Kidney (tissue), 14 donors: ENCODE results near the gene KMT2C. TPM values are rescaled to one million over a fixed set of nuclear protein-coding genes. Genes with fewer than 3 reads are reported as not detected.

Experiments
- DNase-seq, 5 donors: peaks; one replicate each; pipeline ENCODE4 v3.0.0-alpha.2; 2013 to 2020
- FAIRE-seq: peaks from 2 replicates; lab custom pipeline; 2012; peaks lifted over from hg19 to GRCh38; lab: Jason Lieb, UNC
- H3K27ac ChIP-seq, 2 donors: one replicate each; pipeline ENCODE4 v1.7.0; 2013; ENCODE audit warnings: low read depth in 2 of 2, low read length in 2 of 2, inconsistent platforms in 1 of 2
- H3K27me3 ChIP-seq: one replicate; pipeline ENCODE4 v1.7.1; 2013; ENCODE audit warnings: low read length, inconsistent platforms; ENCODE audit not compliant: control insufficient read depth, insufficient read depth
- H3K36me3 ChIP-seq, 3 donors: one replicate each; pipeline versions ENCODE4 v1.7.0 to v1.7.1; 2013; ENCODE audit warnings: low read length in 3 of 3, control low read depth in 1 of 3, inconsistent platforms in 1 of 3; ENCODE audit not compliant: insufficient read depth in 3 of 3, control insufficient read depth in 2 of 3
- H3K4me1 ChIP-seq, 3 donors: one replicate each; pipeline versions ENCODE4 v1.7.0 to v1.7.1; 2013; ENCODE audit warnings: low read length in 3 of 3, inconsistent platforms in 1 of 3, low read depth in 1 of 3; ENCODE audit not compliant: control insufficient read depth in 2 of 3, insufficient read depth in 2 of 3
- H3K4me3 ChIP-seq, 3 donors: one replicate each; pipeline versions ENCODE4 v1.7.0 to v1.8.1; 2013; ENCODE audit warnings: low read length in 3 of 3, control low read depth in 1 of 3, inconsistent platforms in 1 of 3
- H3K9ac ChIP-seq, 3 donors: one replicate each; pipeline versions ENCODE4 v1.7.0 to v1.7.1; 2013; ENCODE audit warnings: low read length in 3 of 3, control low read depth in 1 of 3, inconsistent platforms in 1 of 3
- H3K9me3 ChIP-seq, 3 donors: one replicate each; pipeline versions ENCODE4 v1.7.0 to v1.7.1; 2013; ENCODE audit warnings: low read length in 3 of 3, control low read depth in 1 of 3, inconsistent platforms in 1 of 3; ENCODE audit not compliant: control insufficient read depth in 2 of 3, insufficient read depth in 1 of 3
- intact Hi-C: fragments of 100-400 bp; cut with DNase I; formaldehyde crosslinking; loops from one replicate; pipeline ENCODE4 v1.11.1; 2022
- polyA plus RNA-seq: library from polyadenylated mRNA; stranded (reverse); fragments of 350-450 nt; fragmentation: Illumina TruSeq; extraction: RNeasy Lipid Tissue Mini Kit (QIAGEN cat#74804); gene quantifications from one replicate; pipeline ENCODE4 v1.2.3, GENCODE V29; 2014; ENCODE audit warnings: low read depth, low replicate concordance; ENCODE audit not compliant: insufficient read depth
- total RNA-seq: library from RNA; stranded (reverse); fragmentation: NEBNext Ultra II Directional; extraction: Animal tissue kit (Norgen Biotek cat#: 25700); gene quantifications from one replicate; pipeline ENCODE4 v1.2.1, GENCODE V29; 2021
- TF ChIP-seq, protein P1 (sequence below): IDR thresholded peaks from 3 replicates; pipeline ENCODE4 v1.5.1; 2012; ENCODE audit warnings: mild to moderate bottlenecking, moderate library complexity, borderline replicate concordance; ENCODE audit not compliant: insufficient read depth; ENCODE audit errors: extremely low read depth
- donor health status: control.
- donor health status: control.
- donor health status: control.
- donor health status: control.
- donor health status: control.
- donor health status: DM: yes; HTN: yes; CAD: no.
- donor health status: Normal renal cell carcinoma (clear cell type).

Gene KMT2C
- total and polyA plus RNA-seq, 2 donors from 2014 or later, result 4.8 to 102 TPM

DNA sequence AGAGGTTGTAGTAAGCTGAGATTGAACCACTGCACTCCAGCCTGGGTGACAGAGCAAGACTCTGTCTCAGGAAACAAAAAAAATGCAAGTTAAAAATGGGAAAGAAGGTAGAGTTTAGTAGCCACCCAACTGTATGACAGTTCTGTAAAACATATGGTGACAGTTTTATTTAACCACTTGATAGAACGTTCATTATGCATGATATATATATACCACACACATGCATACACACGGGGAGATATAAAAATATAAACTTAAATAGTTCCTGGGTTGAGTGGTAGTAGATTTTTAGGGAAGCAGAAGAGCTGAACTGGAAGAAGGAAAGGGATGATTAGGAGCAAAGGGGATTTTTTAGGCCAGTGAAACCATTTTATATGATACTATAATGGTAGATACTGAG is 120.0 kb downstream of the KMT2C start:
- Histone ChIP-seq H3K9me3 (no peaks in the 10 kb centered on the region), H3K9ac (no peak overlapping the region), H3K27me3 (no peaks in the 10 kb centered on the region), H3K36me3 (no peaks in the 10 kb centered on the region), H3K27ac (no peak overlapping the region), H3K4me3 (no peak overlapping the region), H3K4me1 (peaks cover 0 to 3% (median 0%) of the 10 kb centered on the region in 3 donors)
- DNase-seq (no peak), FAIRE-seq (no peak)
- TF ChIP-seq, protein P1, sequence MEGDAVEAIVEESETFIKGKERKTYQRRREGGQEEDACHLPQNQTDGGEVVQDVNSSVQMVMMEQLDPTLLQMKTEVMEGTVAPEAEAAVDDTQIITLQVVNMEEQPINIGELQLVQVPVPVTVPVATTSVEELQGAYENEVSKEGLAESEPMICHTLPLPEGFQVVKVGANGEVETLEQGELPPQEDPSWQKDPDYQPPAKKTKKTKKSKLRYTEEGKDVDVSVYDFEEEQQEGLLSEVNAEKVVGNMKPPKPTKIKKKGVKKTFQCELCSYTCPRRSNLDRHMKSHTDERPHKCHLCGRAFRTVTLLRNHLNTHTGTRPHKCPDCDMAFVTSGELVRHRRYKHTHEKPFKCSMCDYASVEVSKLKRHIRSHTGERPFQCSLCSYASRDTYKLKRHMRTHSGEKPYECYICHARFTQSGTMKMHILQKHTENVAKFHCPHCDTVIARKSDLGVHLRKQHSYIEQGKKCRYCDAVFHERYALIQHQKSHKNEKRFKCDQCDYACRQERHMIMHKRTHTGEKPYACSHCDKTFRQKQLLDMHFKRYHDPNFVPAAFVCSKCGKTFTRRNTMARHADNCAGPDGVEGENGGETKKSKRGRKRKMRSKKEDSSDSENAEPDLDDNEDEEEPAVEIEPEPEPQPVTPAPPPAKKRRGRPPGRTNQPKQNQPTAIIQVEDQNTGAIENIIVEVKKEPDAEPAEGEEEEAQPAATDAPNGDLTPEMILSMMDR, result no peak
- intact Hi-C loops, result no loop called here

DNA sequence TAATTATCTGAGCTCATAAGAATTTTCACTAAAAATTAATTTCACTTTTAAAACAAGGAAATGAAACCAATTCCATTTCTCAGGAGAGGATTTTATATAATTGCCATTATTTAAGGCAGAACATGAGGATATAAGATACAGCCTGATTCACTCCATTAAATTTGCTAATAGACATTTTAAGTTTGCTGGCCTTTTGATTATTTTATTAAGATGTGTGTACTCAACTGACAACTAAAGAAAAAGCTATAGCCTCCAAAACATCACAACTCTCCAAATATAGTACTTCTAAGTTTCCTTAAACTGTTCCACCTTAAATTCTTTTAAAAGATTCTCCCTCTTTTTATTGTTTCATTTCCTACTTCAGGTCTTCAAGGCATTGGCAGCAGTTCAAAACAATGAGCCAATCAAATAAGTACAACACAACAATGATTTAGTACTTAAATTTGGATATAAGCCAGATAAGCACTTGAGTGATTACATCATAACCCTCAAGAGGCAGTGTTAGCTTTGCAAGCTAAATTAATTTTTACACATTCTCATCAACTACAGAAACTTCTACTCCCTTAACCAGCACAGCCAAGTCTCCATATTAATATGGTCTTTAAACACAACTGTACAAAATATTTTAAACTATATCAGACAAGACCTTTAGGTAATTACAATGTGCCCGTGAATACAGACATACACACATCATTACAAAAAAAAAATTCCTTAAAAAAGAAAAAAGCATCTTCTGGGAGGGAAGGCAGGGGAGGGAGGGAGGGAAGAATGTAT is 121.8 kb downstream of the KMT2C start:
- H3K9ac ChIP-seq, result no peak overlapping the region
- peaks cover 0 to 2% (median 0%) of the 10 kb centered on the region in 3 donors for H3K36me3 ChIP-seq
- DNase-seq (peak in 2 of 5 donors; percentile 75 to 88), FAIRE-seq (peak; percentile 99)
- H3K9me3 ChIP-seq, result no peaks in the 10 kb centered on the region
- no peak overlapping the region for H3K4me3 ChIP-seq
- no peak overlapping the region for H3K27ac ChIP-seq
- intact Hi-C loops, result no loop called here
- H3K4me1 ChIP-seq, result peaks cover 0 to 3% (median 0%) of the 10 kb centered on the region in 3 donors
- no peaks in the 10 kb centered on the region for H3K27me3 ChIP-seq
- TF ChIP-seq, protein P1, result no peak

DNA sequence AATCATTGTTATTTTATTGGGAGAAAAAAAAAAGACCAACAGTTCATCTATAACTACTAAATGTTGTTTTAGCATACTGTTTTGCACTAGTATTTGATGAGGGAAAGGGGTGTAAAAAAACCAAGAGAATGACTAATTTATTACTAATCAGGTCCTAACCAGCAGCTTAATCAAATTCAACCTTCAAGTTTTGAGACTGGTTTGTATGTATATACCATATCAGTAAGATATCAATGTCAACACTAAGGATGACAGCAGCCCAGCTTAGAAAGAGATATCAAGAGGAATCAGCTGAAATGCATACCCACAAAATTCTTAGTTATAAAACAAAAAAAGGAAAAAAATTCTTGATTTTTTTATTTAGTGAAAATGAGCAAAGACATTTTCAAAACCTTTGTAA is 122.6 kb downstream of the KMT2C start:
- DNase-seq, result no peak
- Histone ChIP-seq H3K27me3 (no peaks in the 10 kb centered on the region), H3K27ac (no peak overlapping the region), H3K4me3 (no peak overlapping the region), H3K36me3 (peaks cover 0 to 2% (median 0%) of the 10 kb centered on the region in 3 donors), H3K4me1 (peaks cover 0 to 3% (median 0%) of the 10 kb centered on the region in 3 donors), H3K9me3 (no peaks in the 10 kb centered on the region), H3K9ac (no peak overlapping the region)
- intact Hi-C loops, result no loop called here
- TF ChIP-seq, protein P1, result no peak
- no peak for FAIRE-seq
